ENCODE data around the gene NFYC.
A peak's percentile ranks its signal among the peaks of the same experiment; 100 is the strongest.

The NFYC gene

GRCh38 chr1:40766560-40766959 lies 75.1 kb downstream of the NFYC start:
- no peaks in the 10 kb centered on the region for H3K27me3 ChIP-seq (replicated peaks; ENCODE audit: control insufficient read depth, insufficient read depth, low read length)
- no peak for DNase-seq (ENCODE audit: extremely low read depth, insufficient read length)
- no peak overlapping the region for H3K4me3 ChIP-seq (replicated peaks; ENCODE audit: low read depth, low read length)
- H3K36me3 ChIP-seq (ENCODE audit: control insufficient read depth, insufficient read depth, low read length) = peaks cover 35% of the 10 kb centered on the region
- no peak for TF ChIP-seq CTCF (IDR thresholded peaks at IDR 0.05; ENCODE audit: insufficient read depth, low read length, poor library complexity, severe bottlenecking)

- no peak for TF ChIP-seq CTCF (IDR thresholded peaks at IDR 0.05; ENCODE audit: insufficient read depth, low read length, poor library complexity, severe bottlenecking)
- Histone ChIP-seq H3K36me3 (ENCODE audit: control insufficient read depth, insufficient read depth, low read length) (peaks cover 38% of the 10 kb centered on the region), H3K4me3 (replicated peaks; ENCODE audit: low read depth, low read length) (no peak overlapping the region), H3K27me3 (replicated peaks; ENCODE audit: control insufficient read depth, insufficient read depth, low read length) (no peaks in the 10 kb centered on the region)
- DNase-seq (ENCODE audit: extremely low read depth, insufficient read length) = no peak
These were observed 76.9 kb downstream of the NFYC start for GRCh38 chr1:40768146-40768990.

- Histone ChIP-seq H3K36me3 (ENCODE audit: control insufficient read depth, insufficient read depth, low read length) (peaks cover 36% of the 10 kb centered on the region), H3K4me3 (replicated peaks; ENCODE audit: low read depth, low read length) (no peak overlapping the region), H3K27me3 (replicated peaks; ENCODE audit: control insufficient read depth, insufficient read depth, low read length) (no peaks in the 10 kb centered on the region)
- peak; percentile 27 for TF ChIP-seq CTCF (IDR thresholded peaks at IDR 0.05; ENCODE audit: insufficient read depth, low read length, poor library complexity, severe bottlenecking)
- DNase-seq (ENCODE audit: extremely low read depth, insufficient read length) = no peak
These were observed 78.3 kb downstream of the NFYC start for GRCh38 chr1:40769815-40770214.

GRCh38 chr1:40770296-40771070 lies 79.0 kb downstream of the NFYC start:
- Histone ChIP-seq H3K27me3 (replicated peaks; ENCODE audit: control insufficient read depth, insufficient read depth, low read length) (no peaks in the 10 kb centered on the region), H3K36me3 (ENCODE audit: control insufficient read depth, insufficient read depth, low read length) (peaks cover 36% of the 10 kb centered on the region), H3K4me3 (replicated peaks; ENCODE audit: low read depth, low read length) (no peak overlapping the region)
- DNase-seq (ENCODE audit: extremely low read depth, insufficient read length) = no peak
- TF ChIP-seq CTCF (IDR thresholded peaks at IDR 0.05; ENCODE audit: insufficient read depth, low read length, poor library complexity, severe bottlenecking) = peak; percentile 18

- no peak overlapping the region for H3K4me3 ChIP-seq (replicated peaks; ENCODE audit: low read depth, low read length)
- DNase-seq (ENCODE audit: extremely low read depth, insufficient read length) = no peak
- peaks cover 26% of the 10 kb centered on the region for H3K36me3 ChIP-seq (ENCODE audit: control insufficient read depth, insufficient read depth, low read length)
- no peak for TF ChIP-seq CTCF (IDR thresholded peaks at IDR 0.05; ENCODE audit: insufficient read depth, low read length, poor library complexity, severe bottlenecking)
- H3K27me3 ChIP-seq (replicated peaks; ENCODE audit: control insufficient read depth, insufficient read depth, low read length) = no peaks in the 10 kb centered on the region
These were observed 80.8 kb downstream of the NFYC start for GRCh38 chr1:40772146-40772955.
